Measurements from ENCODE around the gene EPHA6.
A peak's percentile ranks its signal among the peaks of the same experiment; 100 is the strongest.

EPHA6 gene

GRCh38 chr3:97720417-97720816 lies 906.0 kb downstream of the EPHA6 start:
- DNase-seq: no peak

GRCh38 chr3:97721446-97721845 lies 907.1 kb downstream of the EPHA6 start:
- no peak for DNase-seq

GRCh38 chr3:97736928-97737327 lies 922.5 kb downstream of the EPHA6 start:
- DNase-seq: no peak

GRCh38 chr3:97738761-97739160 lies 924.4 kb downstream of the EPHA6 start:
- no peak for DNase-seq

GRCh38 chr3:97742036-97742435 lies 927.6 kb downstream of the EPHA6 start:
- no peak for DNase-seq

- no peak for DNase-seq
These were observed 929.9 kb downstream of the EPHA6 start for GRCh38 chr3:97744289-97744688.

GRCh38 chr3:97763586-97764406 lies 949.4 kb downstream of the EPHA6 start:
- DNase-seq: no peak

GRCh38 chr3:97764407-97765238 lies 950.2 kb downstream of the EPHA6 start, which contains the start of gene ARL6:
Gene ARL6 (plus strand): TSS chr3:97764758. CDS start chr3:97768108, 3,350 bp downstream.
- peak; percentile 67 to 68 for DNase-seq

- DNase-seq: no peak
These were observed 950.9 kb downstream of the EPHA6 start for GRCh38 chr3:97765336-97765735.

- DNase-seq: no peak
These were observed 958.5 kb downstream of the EPHA6 start for GRCh38 chr3:97772926-97773325.

- DNase-seq: no peak
These were observed 963.8 kb downstream of the EPHA6 start for GRCh38 chr3:97778152-97778551.

- peak in 1 of 2 donors; percentile 37 for DNase-seq
These were observed 979.1 kb downstream of the EPHA6 start for GRCh38 chr3:97793420-97794019.

- no peak for DNase-seq
These were observed 981.6 kb downstream of the EPHA6 start for GRCh38 chr3:97795951-97796350.

Data from activated CD4-positive, alpha-beta T cell treated with anti-CD3 and anti-CD28 coated beads for 4 hours (primary cell).